ENCODE results near the gene DCP2. TPM values are rescaled to one million over a fixed set of nuclear protein-coding genes. Genes with fewer than 3 reads are reported as not detected.

The DCP2 gene
- total RNA-seq, 2 experiments from 2014 or later, result 88.9 to 91.0 TPM

DNA sequence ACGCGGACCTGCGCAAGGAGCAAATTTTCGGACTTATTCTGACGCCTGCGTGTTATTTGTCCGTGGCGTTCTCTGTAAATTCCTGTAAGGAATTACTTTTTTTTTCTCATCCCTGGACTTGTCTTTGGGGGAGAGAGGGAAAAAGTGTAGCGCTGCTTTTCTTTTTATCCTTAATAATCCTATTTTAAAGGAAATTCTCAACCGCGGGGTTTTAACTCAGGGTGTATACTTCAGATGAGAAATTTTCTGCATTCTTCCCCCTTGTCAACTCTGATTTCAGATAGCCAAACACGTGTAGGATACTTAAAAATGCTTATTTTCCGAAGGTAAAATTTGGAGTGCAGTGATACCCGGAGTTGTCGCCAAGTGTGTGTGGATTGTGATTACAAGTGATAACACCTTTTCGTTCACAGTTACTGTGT lies 853 bp downstream of the DCP2 start:
- POLR2A ChIA-PET, result no interaction called here

GRCh38 chr5:112978836-112979235 lies 2.2 kb downstream of the DCP2 start:
- intact Hi-C loops (cut with micrococcal nuclease), result loop anchor here (5.0 to 10.0 kb wide), 2 partner anchors 57 to 274 kb away; partner anchors contain the start of gene REEP5
- Mint-ChIP-seq H3K9me3 (no peaks in the 10 kb centered on the region), H3K27me3 (no peaks in the 10 kb centered on the region), H3K36me3 (ENCODE audit: low read depth) (peaks cover 30% of the 10 kb centered on the region), H3K4me3 (peak overlapping the region; percentile 93), H3K4me1 (ENCODE audit: low read depth) (peaks cover 54% of the 10 kb centered on the region), H3K27ac (peak overlapping the region; percentile 33)
- POLR2A ChIA-PET, result interaction anchor here (0.6 to 1.2 kb wide), 5 partner anchors 9 to 351 kb away, joined by 3 to 7 read pairs (median 3); no protein-coding TSS in a partner anchor
- CTCF ChIA-PET, result interaction anchor here (0.7 to 2.7 kb wide), 5 partner anchors 8 to 58 kb away, joined by 3 to 34 read pairs (median 3); no protein-coding TSS in a partner anchor
- DNase-seq (no peak), ATAC-seq (no peak)
- no peak for TF ChIP-seq CTCF (IDR thresholded peaks at IDR 0.05)

More for the DNA sequence above, 853 bp downstream of the DCP2 start:
- CTCF ChIA-PET, result no interaction called here
- intact Hi-C loops (cut with micrococcal nuclease), result loop anchor here (5.0 to 10.0 kb wide), 2 partner anchors 55 to 273 kb away; partner anchors contain the start of gene REEP5
- H3K9me3 Mint-ChIP-seq, result no peaks in the 10 kb centered on the region
- DNase-seq (no peak), ATAC-seq (no peak)
- H3K4me3 Mint-ChIP-seq, result peak overlapping the region; percentile 93
- no peak for TF ChIP-seq CTCF (IDR thresholded peaks at IDR 0.05)
- peak overlapping the region; percentile 98 for H3K27ac Mint-ChIP-seq
- peaks cover 22% of the 10 kb centered on the region for H3K36me3 Mint-ChIP-seq (ENCODE audit: low read depth)
- peaks cover 41% of the 10 kb centered on the region for H3K4me1 Mint-ChIP-seq (ENCODE audit: low read depth)
- H3K27me3 Mint-ChIP-seq, result no peaks in the 10 kb centered on the region

DNA sequence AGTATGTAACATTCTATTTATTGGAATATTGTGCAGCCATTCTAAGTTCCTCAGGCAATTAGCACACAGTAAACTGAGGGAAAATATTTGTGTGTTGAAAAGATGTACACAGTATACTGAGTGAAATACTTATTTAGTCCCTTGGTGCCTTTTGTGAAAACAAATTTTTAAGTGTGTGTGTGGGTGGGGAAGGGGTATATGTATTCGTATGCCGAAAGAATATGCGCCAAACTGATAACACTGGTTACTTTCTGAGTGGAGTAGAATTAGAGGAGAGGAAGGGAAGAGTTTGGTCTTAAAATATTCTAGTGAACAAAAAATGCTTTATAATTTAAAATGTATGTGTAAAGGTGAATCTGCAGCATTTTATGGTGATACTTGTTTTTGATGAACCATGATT lies 3.1 kb downstream of the DCP2 start:
- ChIA-PET POLR2A (interaction anchor here (0.6 kb wide), 1 partner anchor 350 kb away, joined by 3 read pairs; no protein-coding TSS in a partner anchor), CTCF (interaction anchor here (0.6 to 2.7 kb wide), 6 partner anchors 10 to 63 kb away, joined by 3 to 34 read pairs (median 3); no protein-coding TSS in a partner anchor)
- no peaks in the 10 kb centered on the region for H3K27me3 Mint-ChIP-seq
- peaks cover 61% of the 10 kb centered on the region for H3K4me1 Mint-ChIP-seq (ENCODE audit: low read depth)
- no peaks in the 10 kb centered on the region for H3K9me3 Mint-ChIP-seq
- H3K4me3 Mint-ChIP-seq, result peak overlapping the region; percentile 93
- H3K36me3 Mint-ChIP-seq (ENCODE audit: low read depth), result peaks cover 32% of the 10 kb centered on the region
- DNase-seq (no peak), ATAC-seq (no peak)
- intact Hi-C loops (cut with micrococcal nuclease), result loop anchor here (5.0 to 10.0 kb wide), 2 partner anchors 57 to 275 kb away; partner anchors contain the start of gene REEP5
- no peak for TF ChIP-seq CTCF (IDR thresholded peaks at IDR 0.05)
- H3K27ac Mint-ChIP-seq, result peak overlapping the region; percentile 83

DNA sequence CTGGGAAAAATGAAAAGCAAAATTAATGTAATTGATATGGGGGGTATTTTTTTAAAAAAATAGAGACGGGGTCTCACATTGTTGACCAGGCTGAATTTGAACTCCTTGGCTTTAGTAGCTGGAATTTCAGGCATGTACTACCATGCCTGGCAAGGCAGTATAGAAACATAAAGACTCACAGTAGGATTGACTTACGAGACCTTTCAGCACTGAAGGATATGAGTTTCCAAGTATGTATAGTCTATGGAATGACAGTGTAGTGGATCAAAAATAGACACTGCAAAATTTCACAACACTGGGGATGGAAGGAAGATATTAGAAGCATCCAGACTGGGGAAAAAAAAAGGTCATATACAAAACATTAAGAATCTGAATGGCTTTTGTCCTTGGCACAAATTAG lies 6.8 kb downstream of the DCP2 start:
- no peak overlapping the region for H3K27ac Mint-ChIP-seq
- DNase-seq (no peak), ATAC-seq (no peak)
- peaks cover 27% of the 10 kb centered on the region for H3K36me3 Mint-ChIP-seq (ENCODE audit: low read depth)
- POLR2A ChIA-PET, result no interaction called here
- intact Hi-C loops (cut with micrococcal nuclease), result no loop called here
- no peaks in the 10 kb centered on the region for H3K27me3 Mint-ChIP-seq
- peaks cover 62% of the 10 kb centered on the region for H3K4me1 Mint-ChIP-seq (ENCODE audit: low read depth)
- H3K4me3 Mint-ChIP-seq, result no peak overlapping the region
- H3K9me3 Mint-ChIP-seq, result no peaks in the 10 kb centered on the region
- CTCF ChIA-PET, result no interaction called here
- TF ChIP-seq CTCF (IDR thresholded peaks at IDR 0.05), result no peak

DNA sequence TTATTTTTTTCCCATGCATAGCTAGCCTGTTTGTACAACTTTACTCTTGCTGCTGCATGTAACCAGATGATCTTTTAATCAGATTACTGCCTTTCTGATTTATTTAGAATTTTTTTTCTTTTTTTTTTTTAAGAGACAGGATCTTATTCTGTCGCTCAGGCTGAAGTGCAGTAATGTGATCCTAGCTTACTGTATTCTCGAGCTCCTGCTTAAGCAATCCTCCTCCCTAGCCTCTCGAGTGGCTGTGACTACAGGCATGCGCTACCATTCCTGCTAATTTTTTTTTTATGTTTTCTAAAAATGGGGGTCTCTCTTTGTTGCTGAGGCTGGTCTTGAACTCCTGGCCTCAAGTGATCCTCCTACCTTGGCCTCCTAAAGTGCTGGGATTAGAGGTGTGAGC lies 9.6 kb downstream of the DCP2 start:
- Mint-ChIP-seq H3K4me1 (ENCODE audit: low read depth) (peaks cover 60% of the 10 kb centered on the region), H3K27ac (no peak overlapping the region), H3K36me3 (ENCODE audit: low read depth) (peaks cover 29% of the 10 kb centered on the region), H3K27me3 (no peaks in the 10 kb centered on the region), H3K4me3 (no peak overlapping the region), H3K9me3 (no peaks in the 10 kb centered on the region)
- POLR2A ChIA-PET, result interaction anchor here (1.0 to 2.0 kb wide), 3 partner anchors 10 to 288 kb away, joined by 3 to 5 read pairs (median 3); partner anchors contain the start of gene DCP2
- intact Hi-C loops (cut with micrococcal nuclease), result no loop called here
- ATAC-seq (no peak), DNase-seq (no peak)
- CTCF ChIA-PET, result interaction anchor here (1.2 to 4.7 kb wide), 3 partner anchors 10 to 344 kb away, joined by 3 to 75 read pairs (median 6); partner anchors contain the start of gene DCP2
- no peak for TF ChIP-seq CTCF (IDR thresholded peaks at IDR 0.05)
